Urinary bladder (tissue), 4 donors: ENCODE measurements around the gene TIMM8B. TPM values are rescaled to one million over a fixed set of nuclear protein-coding genes. Genes with fewer than 3 reads are reported as not detected.
A peak's percentile ranks its signal among the peaks of the same experiment; 100 is the strongest.
"Not testable (repeated sequence)": the region's sequence is repeated elsewhere in the genome, so short reads cannot be mapped to it uniquely, and the experiment has no call there.

Experiments used
- DNase-seq: peaks from one replicate; pipeline ENCODE4 v3.0.0-alpha.2; 2015; ENCODE audit errors: extremely low spot score
- H3K27ac ChIP-seq: one replicate; pipeline ENCODE4 v1.5.1; 2013; ENCODE audit warnings: low read depth, mild to moderate bottlenecking, moderate library complexity
- H3K36me3 ChIP-seq: one replicate; pipeline ENCODE4 v1.6.1; 2013; ENCODE audit warnings: mild to moderate bottlenecking, moderate library complexity; ENCODE audit not compliant: insufficient read depth
- H3K4me1 ChIP-seq: one replicate; pipeline ENCODE4 v1.6.1; 2013; ENCODE audit warnings: mild to moderate bottlenecking, moderate library complexity; ENCODE audit not compliant: insufficient read depth
- H3K4me3 ChIP-seq: one replicate; pipeline ENCODE4 v1.5.1; 2013; ENCODE audit warnings: low read depth, low read length
- WGBS: extraction: QIAGEN DNeasy Blood & Tissue Kit; methylation state at CpG from one replicate; pipeline ENCODE4 v1.1.7; 2013; 5-methylcytosine and 5-hydroxymethylcytosine counted together
- polyA plus RNA-seq: library from polyadenylated mRNA; stranded (reverse); fragments of 200-250 nt; gene quantifications from one replicate; pipeline ENCODE4 v1.2.3, GENCODE V29; 2013
- total RNA-seq: library from RNA; depleted of rRNA; stranded (reverse); fragments of >200 nt; gene quantifications from one replicate; pipeline ENCODE4 v1.2.3, GENCODE V29; 2014
- donor health status: healthy with polysubstance abuse.
- donor health status: healthy.

Gene TIMM8B
- total and polyA plus RNA-seq, 2 donors = 57.0 to 82.9 TPM

GRCh38 chr11:112103446-112103845 is 16.9 kb upstream of the TIMM8B start:
- WGBS = 93% methylated on average over 6 of the region's 6 CpGs

DNA sequence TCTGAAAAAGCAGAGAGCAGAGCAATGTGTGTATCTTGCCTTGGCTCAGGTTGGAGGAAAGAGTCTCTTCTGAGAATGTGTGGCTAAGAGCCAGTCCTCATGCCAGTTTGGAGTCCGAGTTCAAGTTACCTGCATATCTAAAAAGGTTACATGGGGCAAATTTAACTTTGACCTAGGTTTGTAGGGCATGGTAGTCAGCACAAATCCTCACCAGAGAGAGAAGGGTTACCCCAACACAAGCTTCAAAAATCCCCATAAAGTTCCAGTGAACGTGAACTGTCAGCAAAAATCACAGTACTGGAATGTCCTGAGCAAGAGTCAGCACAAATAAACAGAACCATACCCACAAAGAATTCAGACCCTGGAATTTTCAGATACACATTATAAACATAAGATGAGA is 13.9 kb upstream of the TIMM8B start:
- no peak overlapping the region for H3K4me3 ChIP-seq
- H3K4me1 ChIP-seq = no peaks in the 10 kb centered on the region
- DNase-seq = no peak
- no peak overlapping the region for H3K27ac ChIP-seq
- H3K36me3 ChIP-seq = no peaks in the 10 kb centered on the region
- WGBS = 41% methylated on average over 2 of the region's 2 CpGs

More at GRCh38 chr11:112103446-112103845, 16.9 kb upstream of the TIMM8B start:
- Histone ChIP-seq H3K27ac (no peak overlapping the region), H3K36me3 (peaks cover 3% of the 10 kb centered on the region), H3K4me3 (no peak overlapping the region), H3K4me1 (no peaks in the 10 kb centered on the region)
- DNase-seq = no peak

DNA sequence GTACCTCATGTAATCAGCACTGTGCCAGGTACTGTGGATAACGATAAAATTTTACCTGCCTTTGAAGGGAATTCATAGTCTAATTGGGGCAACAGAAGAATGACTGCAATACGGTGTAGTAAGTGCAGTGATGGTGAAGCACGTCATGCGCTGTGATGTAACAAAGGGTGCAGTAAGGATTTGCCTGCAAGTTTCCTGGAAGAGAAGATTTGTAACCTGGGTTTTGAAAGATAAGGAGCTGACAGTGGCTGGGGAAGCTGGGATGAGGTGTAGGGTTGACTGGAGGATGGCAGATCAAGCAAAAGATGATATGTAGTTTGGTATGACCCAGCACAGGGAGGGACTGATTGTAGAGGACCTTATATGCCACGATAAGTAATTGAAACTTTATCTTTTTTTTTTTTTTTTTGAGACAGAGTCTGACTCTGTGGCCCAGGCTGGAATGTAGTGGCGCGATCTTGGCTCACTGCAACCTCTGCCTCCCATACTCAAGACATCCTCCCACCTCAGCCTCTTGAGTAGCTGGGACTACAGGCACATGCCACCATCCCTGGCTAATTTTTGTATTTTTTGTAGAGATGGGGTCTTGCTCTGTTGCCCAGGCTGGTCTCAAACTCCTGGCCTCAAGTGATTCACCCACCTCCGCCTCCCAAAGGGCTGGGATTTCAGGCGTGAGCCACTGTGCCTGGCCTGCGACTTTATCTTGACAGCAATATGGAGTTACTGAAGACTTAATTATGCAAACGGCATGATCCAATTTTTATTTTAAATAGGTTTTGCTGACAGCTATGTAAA is 11.4 kb upstream of the TIMM8B start:
- no peak for DNase-seq
- Histone ChIP-seq H3K27ac (no peak overlapping the region), H3K4me1 (no peaks in the 10 kb centered on the region), H3K4me3 (no peak overlapping the region), H3K36me3 (peaks cover 3% of the 10 kb centered on the region)
- 88% methylated on average over 11 of the region's 11 CpGs for WGBS

- peaks cover 5% of the 10 kb centered on the region for H3K36me3 ChIP-seq
- H3K4me3 ChIP-seq = no peak overlapping the region
- no peak overlapping the region for H3K27ac ChIP-seq
- no peak for DNase-seq
- no peaks in the 10 kb centered on the region for H3K4me1 ChIP-seq
Measured at GRCh38 chr11:112096194-112096593, 9.6 kb upstream of the TIMM8B start.

GRCh38 chr11:112095302-112095701 is 8.7 kb upstream of the TIMM8B start:
- not testable (repeated sequence) for H3K27ac ChIP-seq, H3K4me1 ChIP-seq, H3K36me3 ChIP-seq, H3K4me3 ChIP-seq, DNase-seq
- 95% methylated on average over 2 of the region's 2 CpGs for WGBS

DNA sequence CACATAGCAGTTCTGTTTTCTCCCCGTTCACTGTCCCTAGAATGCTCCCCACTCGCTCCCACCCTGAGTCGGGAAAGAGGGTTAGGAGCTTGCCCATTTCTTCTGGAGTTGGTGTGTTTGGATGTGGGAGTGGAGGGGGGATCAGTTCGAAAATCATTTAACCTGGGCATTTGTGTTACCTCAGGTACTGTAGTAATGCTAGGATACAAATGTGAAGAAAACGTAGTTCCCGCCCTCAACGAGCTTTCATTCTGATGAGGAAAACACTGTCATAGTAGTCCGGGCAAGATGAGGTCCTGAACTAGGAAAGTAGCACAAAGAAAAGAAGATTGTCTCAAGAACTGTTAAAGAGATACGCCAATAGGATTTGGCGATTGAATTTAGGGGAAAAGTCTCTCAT is 656 bp upstream of the TIMM8B start:
- no peak for DNase-seq
- Histone ChIP-seq H3K36me3 (peaks cover 4% of the 10 kb centered on the region), H3K4me1 (no peaks in the 10 kb centered on the region), H3K4me3 (peak overlapping the region; percentile 73), H3K27ac (no peak overlapping the region)
- 16% methylated on average over 10 of the region's 10 CpGs for WGBS

GRCh38 chr11:112085822-112086421 is 634 bp downstream of the TIMM8B start:
- peaks cover 2% of the 10 kb centered on the region for H3K36me3 ChIP-seq
- H3K4me3 ChIP-seq = peak overlapping the region; percentile 73
- no peak for DNase-seq
- H3K27ac ChIP-seq = peak overlapping the region; percentile 63
- 4% methylated on average over 19 of the region's 19 CpGs for WGBS
- no peaks in the 10 kb centered on the region for H3K4me1 ChIP-seq

- Histone ChIP-seq H3K27ac (no peak overlapping the region), H3K4me1 (no peaks in the 10 kb centered on the region), H3K4me3 (no peak overlapping the region), H3K36me3 (peaks cover 8% of the 10 kb centered on the region)
- WGBS = 81% methylated on average over 4 of the region's 4 CpGs
- DNase-seq = no peak
Measured at GRCh38 chr11:112082729-112083128, 3.8 kb downstream of the TIMM8B start.

DNA sequence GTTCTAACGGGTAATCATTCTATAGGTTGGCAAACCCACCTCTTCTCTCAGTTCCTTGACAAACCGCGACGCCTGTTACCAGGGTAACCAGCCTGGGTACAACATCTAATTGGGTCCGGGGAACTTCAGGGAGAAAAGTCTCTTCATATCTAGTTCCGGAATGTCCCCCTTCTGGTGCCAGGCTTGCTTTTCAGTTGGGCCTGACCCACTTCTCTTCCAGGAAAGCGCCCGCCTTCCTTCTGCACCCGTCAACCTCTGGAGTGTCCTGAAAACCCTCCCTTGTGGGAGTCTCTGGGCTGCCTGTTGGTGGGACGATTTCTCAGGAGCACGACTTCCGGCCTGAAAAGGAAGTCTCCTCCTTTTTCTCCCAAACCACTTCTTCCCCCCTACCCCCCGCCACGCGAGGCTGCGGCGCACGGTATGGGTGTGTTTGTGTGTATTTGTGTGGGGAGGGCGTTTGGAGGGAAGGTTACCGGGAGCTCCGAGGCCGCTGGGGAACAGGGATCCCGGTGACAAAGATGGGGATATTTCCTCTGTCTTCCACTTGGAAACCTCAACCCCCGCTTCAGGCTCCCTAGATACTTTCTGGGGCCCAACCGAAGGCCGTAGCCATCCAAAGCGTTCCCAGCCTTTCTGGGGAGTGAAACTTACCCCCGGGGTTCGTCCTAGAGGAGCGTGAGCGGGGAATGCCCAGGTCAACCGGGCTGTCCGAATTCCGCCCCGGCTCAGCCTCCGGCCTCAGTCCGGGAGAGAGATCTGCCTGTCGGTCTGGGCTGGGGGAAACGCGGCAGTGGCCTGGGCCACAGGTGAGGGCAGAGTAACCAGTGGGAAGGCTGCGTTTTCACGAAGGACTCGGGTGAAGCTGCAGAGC is 12.4 kb downstream of the TIMM8B start, which contains the start of the genes NKAPD1 and PIH1D2:
TSS of gene NKAPD1 (plus strand) at position 359 of the 871 bp plus-strand sequence. CDS start 1,276 bp downstream, outside the sequence.
TSS of gene PIH1D2 (minus strand) at position 77 of the 871 bp plus-strand sequence. CDS start 843 bp downstream, outside the sequence.
- H3K27ac ChIP-seq = peak within 1 kb of the TSS; percentile 95
- DNase-seq = peak; percentile 83
- peak within 1 kb of the TSS; percentile 90 for H3K4me3 ChIP-seq
- WGBS = under 1% methylated on average over 43 of the region's 43 CpGs
- no peaks in the 10 kb centered on the region for H3K4me1 ChIP-seq
- peaks cover 7% of the 10 kb centered on the region for H3K36me3 ChIP-seq

DNA sequence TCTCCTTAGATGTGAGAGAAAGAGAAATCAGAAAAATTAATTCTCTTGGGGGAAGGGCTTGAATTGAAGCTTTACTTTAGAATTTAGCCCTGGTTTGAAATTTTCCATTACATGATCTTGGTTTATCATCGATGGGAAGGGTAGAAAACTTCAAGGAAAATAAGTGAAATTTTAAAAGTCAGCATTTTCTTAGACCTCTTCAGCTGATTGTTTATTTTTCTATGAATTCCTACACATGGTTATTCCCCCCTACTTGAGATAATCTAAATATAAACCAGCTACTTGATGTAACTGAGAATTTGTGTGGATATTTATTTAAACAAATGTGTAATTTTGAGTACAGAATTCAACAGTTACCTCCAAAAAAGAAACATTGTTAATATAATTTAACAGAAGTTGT is 23.6 kb downstream of the TIMM8B start:
- Histone ChIP-seq H3K4me1 (no peaks in the 10 kb centered on the region), H3K27ac (no peak overlapping the region), H3K36me3 (no peaks in the 10 kb centered on the region), H3K4me3 (no peak overlapping the region)
- WGBS = 88% methylated on average over 1 of the region's 1 CpG
- DNase-seq = no peak

GRCh38 chr11:112058103-112058502 is 28.5 kb downstream of the TIMM8B start:
- Histone ChIP-seq H3K4me3 (no peak overlapping the region), H3K27ac (no peak overlapping the region), H3K4me1 (no peaks in the 10 kb centered on the region), H3K36me3 (no peaks in the 10 kb centered on the region)
- no peak for DNase-seq
- 69% methylated on average over 1 of the region's 1 CpG for WGBS

DNA sequence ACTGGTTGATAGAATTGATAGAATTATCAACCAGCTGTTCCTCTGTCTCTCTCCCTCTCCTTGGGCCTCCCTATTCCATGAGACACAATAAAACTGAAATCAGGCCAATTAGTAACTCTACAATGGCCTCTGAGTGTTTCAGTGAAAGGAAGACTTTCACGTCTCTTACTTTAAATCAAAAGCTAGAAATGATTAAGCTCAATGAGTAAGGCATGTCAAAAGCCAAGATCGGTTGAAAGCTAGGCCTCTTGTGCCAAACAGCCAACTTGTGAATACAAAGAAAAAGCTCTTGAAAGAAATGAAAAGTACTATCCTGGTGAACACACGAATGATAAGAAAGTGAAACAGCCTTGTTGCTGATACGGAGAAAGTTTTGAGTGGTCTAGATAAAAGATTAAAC is 29.4 kb downstream of the TIMM8B start:
- Histone ChIP-seq H3K4me1 (no peaks in the 10 kb centered on the region), H3K4me3 (no peak overlapping the region), H3K36me3 (peaks cover 3% of the 10 kb centered on the region), H3K27ac (no peak overlapping the region)
- WGBS = 79% methylated on average over 4 of the region's 4 CpGs
- no peak for DNase-seq

DNA sequence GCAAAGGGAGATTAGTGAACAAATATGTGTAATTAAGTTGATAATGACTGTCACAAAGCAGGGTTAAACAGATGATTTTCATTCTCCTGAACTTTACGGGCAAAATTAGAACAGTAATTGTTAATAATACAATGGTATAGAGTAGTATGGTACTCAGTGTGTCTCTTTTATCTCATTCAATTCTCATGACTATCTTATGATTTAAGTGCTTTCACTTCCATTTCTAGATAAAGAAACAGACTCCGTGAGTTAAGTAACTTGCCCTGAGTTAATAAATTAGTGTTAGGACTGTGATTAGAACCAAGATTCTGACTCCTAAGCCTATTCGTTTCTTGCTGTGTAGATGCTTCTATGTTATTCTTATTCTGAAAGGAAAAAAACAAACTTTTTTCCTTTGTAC is 34.8 kb downstream of the TIMM8B start:
- WGBS = 86% methylated on average over 3 of the region's 3 CpGs
- DNase-seq = no peak
- Histone ChIP-seq H3K27ac (no peak overlapping the region), H3K4me1 (no peaks in the 10 kb centered on the region), H3K36me3 (peaks cover 3% of the 10 kb centered on the region), H3K4me3 (no peak overlapping the region)
